Tibial artery (tissue), 4 donors: ENCODE data around the gene CRCP.
A peak's percentile ranks its signal among the peaks of the same experiment; 100 is the strongest.
"Not testable (repeated sequence)": the region's sequence is repeated elsewhere in the genome, so short reads cannot be mapped to it uniquely, and the experiment has no call there.

ENCODE experiments used
- DNase-seq, 2 donors: peaks; one replicate each; pipeline ENCODE4 v3.0.0-alpha.2; 2019
- H3K27ac ChIP-seq, 2 donors: fragments of 200-600 bp; sonication (generic) in 1 of 2; 1 replicate in 1 of 2; 2 replicates in 1 of 2; pipeline ENCODE4 v1.5.1; 2018 to 2019; ENCODE audit warnings: mild to moderate bottlenecking in 1 of 2
- H3K27me3 ChIP-seq, 2 donors: fragments of 200-600 bp; sonication (generic) in 1 of 2; one replicate each; pipeline versions ENCODE4 v1.5.1 to v1.6.0; 2016 to 2019
- H3K36me3 ChIP-seq, 3 donors: fragments of 200-600 bp; sonication (generic) in 2 of 3; one replicate each; pipeline ENCODE4 v1.5.1; 2016 to 2019; ENCODE audit warnings: mild to moderate bottlenecking in 2 of 3
- H3K4me1 ChIP-seq, 4 donors: fragments of 200-600 bp; sonication (generic) in 2 of 4; 1 replicate in 3 of 4; 2 replicates in 1 of 4; pipeline ENCODE4 v1.5.1; 2016 to 2019
- H3K4me3 ChIP-seq, 2 donors: fragments of 200-600 bp; sonication (generic) in 1 of 2; 1 replicate in 1 of 2; 2 replicates in 1 of 2; pipeline ENCODE4 v1.5.1; 2018 to 2019; ENCODE audit warnings: mild to moderate bottlenecking in 2 of 2
- H3K9me3 ChIP-seq, 3 donors: fragments of 200-600 bp; sonication (generic) in 1 of 3; one replicate each; pipeline ENCODE4 v1.5.1; 2016 to 2019
- CTCF ChIP-seq, 2 experiments: fragments of 200-600 bp in 1 of 2; fragments of 450-650 bp in 1 of 2; IDR thresholded peaks; one replicate each; pipeline ENCODE4 v1.5.1; 2017 to 2019; ENCODE audit warnings: antibody characterized with exemption in 2 of 2, mild to moderate bottlenecking in 1 of 2, moderate library complexity in 1 of 2
- intact Hi-C: fragments of 100-400 bp; cut with DNase I; formaldehyde crosslinking; loops from one replicate; pipeline ENCODE4 v1.15.0; 2023; ENCODE audit warnings: low total_unique reads

CRCP gene

GRCh38 chr7:66114743-66115649 lies at the start of gene CRCP:
Gene CRCP, plus strand, starts transcription at chr7:66114847. Its CDS starts 116 bp downstream, at chr7:66114963.
- Histone ChIP-seq H3K4me1 (peaks cover 0 to 43% (median 21%) of the 10 kb centered on the region in 4 donors), H3K27ac (peak within 1 kb of the TSS; percentile 98), H3K9me3 (no peaks in the 10 kb centered on the region), H3K36me3 (peaks cover 0 to 12% (median 0%) of the 10 kb centered on the region in 3 donors), H3K4me3 (peak within 1 kb of the TSS; percentile 86 to 98), H3K27me3 (no peaks in the 10 kb centered on the region)
- peak; percentile 84 to 88 for DNase-seq
- TF ChIP-seq CTCF (IDR thresholded peaks at IDR 0.05) = peak; percentile 11 to 20
- intact Hi-C loops = loop anchor here (5.0 kb wide), 1 partner anchor 38 kb away; the partner anchor contains the start of gene ASL

- Histone ChIP-seq H3K9me3 (no peaks in the 10 kb centered on the region), H3K27me3 (no peaks in the 10 kb centered on the region), H3K4me1 (no peaks in the 10 kb centered on the region), H3K27ac (no peak overlapping the region), H3K36me3 (no peaks in the 10 kb centered on the region), H3K4me3 (no peak overlapping the region)
- no peak for TF ChIP-seq CTCF (IDR thresholded peaks at IDR 0.05)
- intact Hi-C loops = no loop called here
- no peak for DNase-seq
These were observed 44.9 kb upstream of the CRCP start for GRCh38 chr7:66069732-66070131.

- Histone ChIP-seq H3K27me3 (no peaks in the 10 kb centered on the region), H3K36me3 (no peaks in the 10 kb centered on the region), H3K27ac (no peak overlapping the region), H3K4me1 (no peaks in the 10 kb centered on the region), H3K9me3 (no peaks in the 10 kb centered on the region), H3K4me3 (no peak overlapping the region)
- intact Hi-C loops = no loop called here
- TF ChIP-seq CTCF (IDR thresholded peaks at IDR 0.05) = no peak
- DNase-seq = no peak
These were observed 44.4 kb upstream of the CRCP start for GRCh38 chr7:66070222-66070621.

- intact Hi-C loops, H3K9me3 ChIP-seq, H3K36me3 ChIP-seq, H3K27ac ChIP-seq, H3K4me3 ChIP-seq, H3K27me3 ChIP-seq, DNase-seq: not testable (repeated sequence)
- peaks cover 0 to 13% (median 9%) of the 10 kb centered on the region in 4 donors for H3K4me1 ChIP-seq
These were observed 42.4 kb upstream of the CRCP start for GRCh38 chr7:66072208-66072607.

- intact Hi-C loops = loop anchor here (5.0 kb wide), 1 partner anchor 41 kb away; no protein-coding TSS in a partner anchor
- Histone ChIP-seq H3K4me3 (peak within 1 kb of the TSS; percentile 87 to 93), H3K36me3 (peaks cover 0 to 16% (median 14%) of the 10 kb centered on the region in 3 donors), H3K4me1 (peaks cover 0 to 21% (median 13%) of the 10 kb centered on the region in 4 donors), H3K9me3 (no peaks in the 10 kb centered on the region), H3K27me3 (no peaks in the 10 kb centered on the region), H3K27ac (peak within 1 kb of the TSS; percentile 78 to 82)
- DNase-seq = peak; percentile 92 to 96
- peak in 1 of 2 experiments; percentile 8 for TF ChIP-seq CTCF (IDR thresholded peaks at IDR 0.05)
These were observed 38.8 kb upstream of the CRCP start, which contains the start of gene ASL for GRCh38 chr7:66075590-66076461. Gene ASL, plus strand, starts transcription at chr7:66075819. Its CDS starts 263 bp downstream, at chr7:66076082.
